ENCODE data around the gene ARL9. TPM values are rescaled to one million over a fixed set of nuclear protein-coding genes. Genes with fewer than 3 reads are reported as not detected.

The ARL9 gene
- total RNA-seq, 1 experiment from 2014 or later, result not detected

- WGBS (ENCODE audit: extremely low coverage, insufficient read length, low lambda C conversion rate), result no CpG with 5 or more reads among the region's 4 CpGs
- H3K27ac ChIP-seq (ENCODE audit: insufficient read length, low read depth, low read length), result no peak overlapping the region
- TF ChIP-seq CTCF (conservative IDR thresholded peaks at IDR 0.05), result no peak
- H2AFZ ChIP-seq (ENCODE audit: low read length), result no peak overlapping the region
- H3K56ac ChIP-seq (ENCODE audit: insufficient read length, low read depth, low read length), result no peak overlapping the region
- H3K4me1 ChIP-seq (ENCODE audit: insufficient read depth, low read length), result no peaks in the 10 kb centered on the region
- Mint-ChIP-seq H3K4me3 (no peak overlapping the region), H3K9me3 (no peaks in the 10 kb centered on the region), H3K4me1 (peaks cover 2 to 5% of the 10 kb centered on the region in 2 experiments; a peak in 3 of 4 replicates), H3K27me3 (ENCODE audit: low read depth) (peaks cover 46% of the 10 kb centered on the region), H3K36me3 (ENCODE audit: insufficient read depth in 1 of 3, low read depth in 3 of 3) (no peaks in the 10 kb centered on the region), H3K27ac (no peak overlapping the region)
- no peak overlapping the region for H3K18ac ChIP-seq (ENCODE audit: insufficient read length, low read depth, low read length)
- no peak overlapping the region for H3T11ph ChIP-seq (ENCODE audit: low read length)
- no peaks in the 10 kb centered on the region for H3K27me3 ChIP-seq (ENCODE audit: insufficient read depth, low read length)
- H4K91ac ChIP-seq (ENCODE audit: insufficient read length, low read depth, low read length), result no peak overlapping the region
- H3K79me2 ChIP-seq (ENCODE audit: insufficient read depth, low read length), result no peaks in the 10 kb centered on the region
- no peak overlapping the region for H2BK5ac ChIP-seq (ENCODE audit: insufficient read length, low read length)
- no peaks in the 10 kb centered on the region for H4K20me1 ChIP-seq (ENCODE audit: control insufficient read depth, insufficient read depth, insufficient read length)
- DNase-seq, result no peak
- H3K79me1 ChIP-seq (ENCODE audit: insufficient read depth, low read depth, low read length, poor library complexity, severe bottlenecking), result no peaks in the 10 kb centered on the region
- H2BK15ac ChIP-seq (ENCODE audit: low read depth, low read length), result no peak overlapping the region
- no peak overlapping the region for H2BK12ac ChIP-seq (ENCODE audit: insufficient read length, low read depth, low read length)
- H3K9ac ChIP-seq (ENCODE audit: extremely low read depth, insufficient read length, low read length), result no peak overlapping the region
- H3K9me3 ChIP-seq (ENCODE audit: control insufficient read depth, low read depth, low read length), result no peaks in the 10 kb centered on the region
- H3K4me2 ChIP-seq (ENCODE audit: insufficient read depth, insufficient read length, low read length), result no peak overlapping the region
- H2BK20ac ChIP-seq (ENCODE audit: low read depth, low read length, poor library complexity, severe bottlenecking), result peak overlapping the region; percentile 45
- H3K14ac ChIP-seq (ENCODE audit: insufficient read depth, low read length), result no peak overlapping the region
- no peak overlapping the region for H4K5ac ChIP-seq (ENCODE audit: insufficient read length, low read depth, low read length)
- no peak overlapping the region for H4K8ac ChIP-seq (replicated peaks; ENCODE audit: insufficient read length, low read depth, low read length)
- H2AK5ac ChIP-seq (ENCODE audit: insufficient read length, low read length), result no peak overlapping the region
- no peak overlapping the region for H3K4ac ChIP-seq (ENCODE audit: low read depth, low read length)
- no peak overlapping the region for H2BK120ac ChIP-seq (ENCODE audit: low read depth, low read length, poor library complexity, severe bottlenecking)
- H3K23me2 ChIP-seq (ENCODE audit: insufficient read length, low read depth, low read length, poor library complexity, severe bottlenecking), result peaks cover 3% of the 10 kb centered on the region
- no peak overlapping the region for H3K23ac ChIP-seq (ENCODE audit: insufficient read length, low read depth, low read length)
Observed at GRCh38 chr4:56540826-56541225, 35.2 kb downstream of the ARL9 start.

All from H9 (cell line).